ENCODE measurements around the gene FAM193B. TPM values are rescaled to one million over a fixed set of nuclear protein-coding genes. Genes with fewer than 3 reads are reported as not detected.
A peak's percentile ranks its signal among the peaks of the same experiment; 100 is the strongest.

Gene FAM193B
- total and polyA plus RNA-seq, 2 of the 13 experiments (the other 11 are each of a cell fraction or from before 2014, with no cell fraction given) = 21.2 to 40.9 TPM

GRCh38 chr5:177491983-177492746 is 62.2 kb downstream of the FAM193B start (continued):
- no peak for TF ChIP-seq TBX2 (CRISPR knock-in tag; IDR thresholded peaks at IDR 0.05; ENCODE audit: borderline replicate concordance)
- TF ChIP-seq SKI (IDR thresholded peaks at IDR 0.05; ENCODE audit: partially characterized antibody) = no peak

GRCh38 chr5:177491429-177491945 is 62.9 kb downstream of the FAM193B start:
- intact Hi-C loops (cut with micrococcal nuclease; ENCODE audit: unreplicated experiment) = no loop called here
- peak; percentile 24; the same call in 1 of the 2 replicates for TF ChIP-seq ZNF691 (CRISPR knock-in tag; IDR thresholded peaks at IDR 0.05; ENCODE audit: borderline replicate concordance, low read depth)
- peak; percentile 27; the same call in 1 of the 2 replicates for TF ChIP-seq ZFX (CRISPR knock-in tag; IDR thresholded peaks at IDR 0.05; ENCODE audit: low read depth)
- TF ChIP-seq ZFP91 (CRISPR knock-in tag; IDR thresholded peaks at IDR 0.05; ENCODE audit: borderline replicate concordance) = peak; percentile 37
- TF ChIP-seq YY1 (IDR thresholded peaks at IDR 0.05; ENCODE audit: insufficient read depth, insufficient replicate concordance, low read depth, low read length) = peak; percentile 59
- peak; percentile 43; the same call in 1 of the 2 replicates for TF ChIP-seq DNMT1 (CRISPR knock-in tag; IDR thresholded peaks at IDR 0.05)
- TF ChIP-seq SALL1 (CRISPR knock-in tag; IDR thresholded peaks at IDR 0.05) = 0 out of 2 replicates have a peak, but pooled peaks have one; percentile 40
- TF ChIP-seq ZFAT (CRISPR knock-in tag; conservative IDR thresholded peaks at IDR 0.05) = no peak
- 0 out of 2 replicates have a peak, but pooled peaks have one; percentile 28 for TF ChIP-seq ERF (CRISPR knock-in tag; IDR thresholded peaks at IDR 0.05)
- peak; percentile 58 for TF ChIP-seq ZMYM4 (CRISPR knock-in tag; IDR thresholded peaks at IDR 0.05)
- no peak for TF ChIP-seq ONECUT2 (CRISPR knock-in tag; IDR thresholded peaks at IDR 0.05)
- no peak for TF ChIP-seq ZNF576 (CRISPR knock-in tag; IDR thresholded peaks at IDR 0.05)
- no peak; the same call in 1 of the 2 replicates for TF ChIP-seq SPEN (CRISPR knock-in tag; IDR thresholded peaks at IDR 0.05; ENCODE audit: low read depth)
- peak; percentile 22; the same call in 1 of the 2 replicates for TF ChIP-seq ETV5 (CRISPR knock-in tag; IDR thresholded peaks at IDR 0.05; ENCODE audit: borderline replicate concordance)
- no peak for TF ChIP-seq SOX6 (IDR thresholded peaks at IDR 0.05)
- TF ChIP-seq SOX6 (CRISPR knock-in tag; IDR thresholded peaks at IDR 0.05) = no peak
- peak; percentile 53; the same call in 1 of the 2 replicates for TF ChIP-seq MAZ (IDR thresholded peaks at IDR 0.05; ENCODE audit: borderline replicate concordance, low read depth, low read length)
- TF ChIP-seq MAZ (CRISPR knock-in tag; IDR thresholded peaks at IDR 0.05; ENCODE audit: low read depth) = peak; percentile 78
- peak; percentile 51; the same call in 1 of the 3 replicates for TF ChIP-seq MXI1 (IDR thresholded peaks at IDR 0.05; ENCODE audit: borderline replicate concordance, low read depth, low read length)

More at GRCh38 chr5:177491429-177491945, 62.9 kb downstream of the FAM193B start:
- WGBS (ENCODE audit: low lambda C conversion rate) = 88% methylated on average over 27 of the region's 43 CpGs
- Histone ChIP-seq H2AFZ (ENCODE audit: low read length) (no peak overlapping the region), H3K36me3 (replicated peaks in 1 of 2; ENCODE audit: control insufficient read depth in 1 of 2, insufficient read depth in 2 of 2, low read length in 2 of 2) (peaks cover 15 to 18% of the 10 kb centered on the region in 2 experiments; a peak in 4 of 5 replicates), H3K4me3 (replicated peaks in 1 of 3; ENCODE audit: insufficient read depth in 1 of 3, low read depth in 2 of 3, low read length in 3 of 3) (no peak overlapping the region), H3K27ac (ENCODE audit: extremely low read length, insufficient read depth, low read length) (no peak overlapping the region), H3K4me1 (ENCODE audit: insufficient read depth, low read length) (peaks cover 28% of the 10 kb centered on the region), H3K9me3 (ENCODE audit: low read length) (no peaks in the 10 kb centered on the region), H3K27me3 (ENCODE audit: control insufficient read depth in 1 of 2, insufficient read depth in 2 of 2, low read length in 2 of 2) (no peaks in the 10 kb centered on the region), H3K4me2 (ENCODE audit: low read depth, low read length) (no peak overlapping the region), H4K20me1 (ENCODE audit: insufficient read depth, low read length) (peaks cover 14% of the 10 kb centered on the region; the same call in 1 of the 2 replicates), H3K79me2 (ENCODE audit: insufficient read depth, low read length) (no peaks in the 10 kb centered on the region), H3K9ac (ENCODE audit: insufficient read depth, low read depth, low read length) (no peak overlapping the region)
- ATAC-seq (peak; percentile 64), FAIRE-seq (no peak), DNase-seq (ENCODE audit: low spot score) (peak; percentile 65)
- ChIA-PET CTCF (ENCODE audit: low intra/inter-chr PET ratio, low total read pairs) (interaction anchor here (1.3 to 3.0 kb wide), 3 partner anchors 10 to 108 kb away, joined by 3 to 37 read pairs (median 14); partner anchors contain the start of gene B4GALT7), POLR2A (no interaction called here)
- in situ Hi-C loops (cut with HindIII; ENCODE audit: extremely low pct_ligation_motif_present, low pct_unique_long_range_greater_than_20kb) = no loop called here
- no TSS peak for BruUV-seq (replicated peaks)
